SK-N-SH treated with all-trans-retinoic acid at 6 μM for 48 hours (cell line): ENCODE measurements around the gene URI1.

Source experiments
- ATAC-seq: fragments of 200-7000 bp; cut with Tn5 transposase; 3 replicates; pipeline ENCODE4 v1.9.1; 2020; ENCODE audit warnings: mild to moderate bottlenecking, moderate library complexity
- ARNTL ChIP-seq: fragments of 450-650 bp; formaldehyde crosslinking; IDR thresholded peaks from 2 replicates; pipeline ENCODE4 v1.5.0; 2020; ENCODE audit warnings: low read depth, mild to moderate bottlenecking, moderate library complexity, borderline replicate concordance
- CSDC2 ChIP-seq: fragments of 250-450 bp; sonication (Bioruptor Pico); IDR thresholded peaks from 2 replicates; pipeline ENCODE4 v1.5.0; 2020; ENCODE audit warnings: mild to moderate bottlenecking, moderate library complexity
- ESRRG ChIP-seq: fragments of 250-450 bp; sonication (Bioruptor Pico); IDR thresholded peaks from 2 replicates; pipeline ENCODE4 v1.6.1; 2021; ENCODE audit warnings: mild to moderate bottlenecking
- GLIS3 ChIP-seq: fragments of 250-450 bp; sonication (Bioruptor Pico); IDR thresholded peaks from 2 replicates; pipeline ENCODE4 v1.5.0; 2020; ENCODE audit warnings: mild to moderate bottlenecking, moderate library complexity
- OSR1 ChIP-seq: fragments of 250-450 bp; sonication (Bioruptor Pico); IDR thresholded peaks from 2 replicates; pipeline ENCODE4 v1.8.0; 2022; ENCODE audit warnings: moderate library complexity, mild to moderate bottlenecking, inconsistent platforms
- POU6F1 ChIP-seq: fragments of 250-450 bp; sonication (Bioruptor Pico); IDR thresholded peaks from 2 replicates; pipeline ENCODE4 v1.8.0; 2021; ENCODE audit warnings: low read depth, mild to moderate bottlenecking, moderate library complexity, borderline replicate concordance
- PPARA ChIP-seq: fragments of 250-450 bp; sonication (Bioruptor Pico); IDR thresholded peaks from 2 replicates; pipeline ENCODE4 v1.5.0; 2020; ENCODE audit warnings: mild to moderate bottlenecking, borderline replicate concordance
- SNAI2 ChIP-seq: fragments of 250-450 bp; sonication (Bioruptor Pico); IDR thresholded peaks from 2 replicates; pipeline ENCODE4 v1.5.0; 2020; ENCODE audit warnings: mild to moderate bottlenecking, moderate library complexity
- TCF4 ChIP-seq: fragments of 250-450 bp; sonication (Bioruptor Pico); IDR thresholded peaks from 2 replicates; pipeline ENCODE4 v1.8.0; 2021; ENCODE audit warnings: mild to moderate bottlenecking, moderate library complexity, borderline replicate concordance
- TOX ChIP-seq: fragments of 250-450 bp; sonication (Bioruptor Pico); IDR thresholded peaks from 2 replicates; pipeline ENCODE4 v1.8.0; 2021; ENCODE audit warnings: mild to moderate bottlenecking, moderate library complexity, borderline replicate concordance
- TSHZ2 ChIP-seq: fragments of 250-450 bp; sonication (Bioruptor Pico); IDR thresholded peaks from 2 replicates; pipeline ENCODE4 v1.5.0; 2020; ENCODE audit warnings: mild to moderate bottlenecking, moderate library complexity
- ZFP3 ChIP-seq: fragments of 250-450 bp; sonication (Bioruptor Pico); IDR thresholded peaks from 2 replicates; pipeline ENCODE4 v1.5.0; 2020; ENCODE audit warnings: mild to moderate bottlenecking, moderate library complexity
- ZFP30 ChIP-seq: fragments of 450-650 bp; formaldehyde crosslinking; IDR thresholded peaks from 2 replicates; pipeline ENCODE4 v1.5.0; 2022; ENCODE audit warnings: mild to moderate bottlenecking, moderate library complexity
- ZNF565 ChIP-seq: fragments of 450-650 bp; formaldehyde crosslinking; conservative IDR thresholded peaks from 2 replicates; pipeline ENCODE4 v1.5.0; 2020; ENCODE audit warnings: low read depth, mild to moderate bottlenecking, moderate library complexity
- ZNF70 ChIP-seq: fragments of 450-650 bp; formaldehyde crosslinking; IDR thresholded peaks from 2 replicates; pipeline ENCODE4 v1.5.0; 2020; ENCODE audit warnings: mild to moderate bottlenecking, moderate library complexity
- ZNF8 ChIP-seq: fragments of 450-650 bp; formaldehyde crosslinking; IDR thresholded peaks from 2 replicates; pipeline ENCODE4 v1.5.0; 2020; ENCODE audit warnings: mild to moderate bottlenecking, moderate library complexity
- TF ChIP-seq, protein P1 (sequence below): fragments of 250-450 bp; sonication (Bioruptor Pico); IDR thresholded peaks from 2 replicates; pipeline ENCODE4 v1.8.0; 2020; ENCODE audit warnings: mild to moderate bottlenecking, moderate library complexity, borderline replicate concordance
- TF ChIP-seq, protein P2 (sequence below): fragments of 250-450 bp; sonication (Bioruptor Pico); IDR thresholded peaks from 2 replicates; pipeline ENCODE4 v1.5.1; 2020; ENCODE audit warnings: low read depth, mild to moderate bottlenecking, moderate library complexity

Gene URI1

DNA sequence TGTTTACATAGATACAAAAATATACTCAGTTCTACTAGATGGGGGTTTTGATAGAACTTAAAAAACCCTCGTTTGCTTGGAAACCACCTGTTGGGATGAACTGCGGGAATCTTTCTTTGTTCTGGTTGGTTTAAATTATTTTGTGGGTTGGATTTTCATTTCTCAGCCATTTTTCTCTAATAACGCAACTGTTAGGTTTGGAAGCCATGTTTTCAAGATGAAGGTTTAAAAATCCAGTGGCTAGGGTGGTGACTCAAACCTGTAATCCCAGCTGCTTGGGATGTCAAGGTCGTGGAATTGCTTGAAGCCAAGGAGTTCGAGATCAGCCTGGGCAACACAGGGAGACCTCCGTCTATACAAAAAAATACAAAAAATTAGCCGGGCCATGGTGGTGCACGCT lies 1.6 kb downstream of the URI1 start (continued):
- TF ChIP-seq POU6F1 (no peak), ESRRG (CRISPR knock-in tag) (no peak), GLIS3 (CRISPR knock-in tag) (no peak), ZNF565 (CRISPR knock-in tag) (no peak)

GRCh38 chr19:29944390-29945012 lies 2.5 kb downstream of the URI1 start:
- TF ChIP-seq ZNF70 (CRISPR knock-in tag) (no peak), PPARA (CRISPR knock-in tag) (no peak), ESRRG (CRISPR knock-in tag) (no peak), OSR1 (CRISPR knock-in tag) (no peak), ARNTL (no peak)
- TF ChIP-seq, protein P1, sequence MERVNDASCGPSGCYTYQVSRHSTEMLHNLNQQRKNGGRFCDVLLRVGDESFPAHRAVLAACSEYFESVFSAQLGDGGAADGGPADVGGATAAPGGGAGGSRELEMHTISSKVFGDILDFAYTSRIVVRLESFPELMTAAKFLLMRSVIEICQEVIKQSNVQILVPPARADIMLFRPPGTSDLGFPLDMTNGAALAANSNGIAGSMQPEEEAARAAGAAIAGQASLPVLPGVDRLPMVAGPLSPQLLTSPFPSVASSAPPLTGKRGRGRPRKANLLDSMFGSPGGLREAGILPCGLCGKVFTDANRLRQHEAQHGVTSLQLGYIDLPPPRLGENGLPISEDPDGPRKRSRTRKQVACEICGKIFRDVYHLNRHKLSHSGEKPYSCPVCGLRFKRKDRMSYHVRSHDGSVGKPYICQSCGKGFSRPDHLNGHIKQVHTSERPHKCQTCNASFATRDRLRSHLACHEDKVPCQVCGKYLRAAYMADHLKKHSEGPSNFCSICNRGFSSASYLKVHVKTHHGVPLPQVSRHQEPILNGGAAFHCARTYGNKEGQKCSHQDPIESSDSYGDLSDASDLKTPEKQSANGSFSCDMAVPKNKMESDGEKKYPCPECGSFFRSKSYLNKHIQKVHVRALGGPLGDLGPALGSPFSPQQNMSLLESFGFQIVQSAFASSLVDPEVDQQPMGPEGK (CRISPR knock-in tag): no peak
- no peak for ATAC-seq

DNA sequence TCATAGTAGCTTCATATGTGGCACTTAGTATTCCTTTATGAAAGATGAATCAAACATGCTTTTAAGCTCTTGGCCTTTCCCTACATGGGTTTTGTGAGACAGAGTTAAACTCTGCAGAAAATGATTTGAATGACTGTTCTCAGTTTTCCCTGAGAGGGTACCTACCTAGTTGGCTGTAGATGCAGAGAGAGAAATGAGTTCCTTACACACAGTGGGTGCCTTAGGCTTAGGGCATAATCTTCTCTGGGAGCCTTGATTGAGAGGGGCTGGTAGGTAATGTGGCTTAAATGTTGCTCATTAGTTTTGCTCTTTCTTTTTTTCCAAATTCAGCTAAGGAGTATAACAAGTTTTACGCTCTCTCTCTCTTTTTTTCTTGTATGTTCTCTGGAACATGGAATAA lies 3.0 kb downstream of the URI1 start:
- ATAC-seq: no peak
- TF ChIP-seq CSDC2 (CRISPR knock-in tag) (no peak), ZFP30 (no peak)
- TF ChIP-seq, protein P1 (CRISPR knock-in tag): no peak
- TF ChIP-seq, protein P2, sequence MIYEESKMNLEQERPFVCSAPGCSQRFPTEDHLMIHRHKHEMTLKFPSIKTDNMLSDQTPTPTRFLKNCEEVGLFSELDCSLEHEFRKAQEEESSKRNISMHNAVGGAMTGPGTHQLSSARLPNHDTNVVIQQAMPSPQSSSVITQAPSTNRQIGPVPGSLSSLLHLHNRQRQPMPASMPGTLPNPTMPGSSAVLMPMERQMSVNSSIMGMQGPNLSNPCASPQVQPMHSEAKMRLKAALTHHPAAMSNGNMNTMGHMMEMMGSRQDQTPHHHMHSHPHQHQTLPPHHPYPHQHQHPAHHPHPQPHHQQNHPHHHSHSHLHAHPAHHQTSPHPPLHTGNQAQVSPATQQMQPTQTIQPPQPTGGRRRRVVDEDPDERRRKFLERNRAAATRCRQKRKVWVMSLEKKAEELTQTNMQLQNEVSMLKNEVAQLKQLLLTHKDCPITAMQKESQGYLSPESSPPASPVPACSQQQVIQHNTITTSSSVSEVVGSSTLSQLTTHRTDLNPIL (CRISPR knock-in tag): no peak

- TF ChIP-seq TSHZ2: no peak
- TF ChIP-seq ZNF70 (CRISPR knock-in tag): no peak
- TF ChIP-seq PPARA (CRISPR knock-in tag): no peak
- no peak for TF ChIP-seq TOX (CRISPR knock-in tag)
- TF ChIP-seq ESRRG (CRISPR knock-in tag): no peak
- no peak for TF ChIP-seq CSDC2 (CRISPR knock-in tag)
- TF ChIP-seq SNAI2 (CRISPR knock-in tag): no peak
- TF ChIP-seq ZNF8 (CRISPR knock-in tag): no peak
- no peak for TF ChIP-seq ZFP30
- TF ChIP-seq TCF4: no peak
- TF ChIP-seq, protein P2 (CRISPR knock-in tag): no peak
- no peak for TF ChIP-seq OSR1 (CRISPR knock-in tag)
- no peak for TF ChIP-seq ZFP3 (CRISPR knock-in tag)
- TF ChIP-seq ZNF565 (CRISPR knock-in tag): no peak
- no peak for ATAC-seq
These were observed 3.4 kb downstream of the URI1 start for GRCh38 chr19:29945433-29945832.
